MM.1S (cell line): ENCODE data around the gene PCDH1.

Source experiments
- EZH2phosphoT487 ChIP-seq: fragments of 300-600 bp; sonication (generic); IDR thresholded peaks from 2 replicates; pipeline ENCODE4 v1.6.1; 2018; ENCODE audit warnings: antibody characterized with exemption, low read length
- TF ChIP-seq, protein P1 (sequence below): fragments of 300-600 bp; sonication (generic); IDR thresholded peaks from 2 replicates; pipeline ENCODE4 v1.5.1; 2016; ENCODE audit warnings: antibody characterized with exemption, low read length, mixed read lengths

DNA sequence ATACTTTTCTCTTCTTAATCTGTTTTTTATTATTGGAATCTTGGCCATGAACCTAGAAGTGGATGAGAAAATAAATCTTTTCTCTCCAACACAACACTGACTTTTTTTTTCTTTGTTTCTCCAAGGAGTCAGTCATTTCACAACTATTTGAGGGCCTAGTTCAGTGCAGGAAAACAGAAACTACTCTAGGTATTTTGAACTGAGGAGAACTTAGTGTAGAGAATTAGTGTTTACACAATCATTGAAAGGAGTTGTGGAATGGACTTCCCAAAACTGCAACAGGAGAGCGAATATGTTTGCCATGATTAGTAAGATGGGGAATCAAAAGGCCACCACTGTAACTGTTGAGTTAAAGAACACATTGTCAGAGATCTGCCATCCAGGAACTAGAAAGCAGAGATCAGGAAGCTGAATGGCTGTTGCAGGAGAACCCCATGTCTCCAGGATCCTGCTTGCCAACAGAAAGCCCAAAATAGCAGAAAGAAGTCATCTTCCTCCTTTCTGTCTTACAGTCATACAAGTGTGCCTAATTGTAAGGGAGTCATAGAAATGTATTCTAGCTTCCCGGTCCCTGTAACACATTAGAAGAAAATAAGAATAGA is 20.3 kb upstream of the PCDH1 start:
- TF ChIP-seq, protein P1, sequence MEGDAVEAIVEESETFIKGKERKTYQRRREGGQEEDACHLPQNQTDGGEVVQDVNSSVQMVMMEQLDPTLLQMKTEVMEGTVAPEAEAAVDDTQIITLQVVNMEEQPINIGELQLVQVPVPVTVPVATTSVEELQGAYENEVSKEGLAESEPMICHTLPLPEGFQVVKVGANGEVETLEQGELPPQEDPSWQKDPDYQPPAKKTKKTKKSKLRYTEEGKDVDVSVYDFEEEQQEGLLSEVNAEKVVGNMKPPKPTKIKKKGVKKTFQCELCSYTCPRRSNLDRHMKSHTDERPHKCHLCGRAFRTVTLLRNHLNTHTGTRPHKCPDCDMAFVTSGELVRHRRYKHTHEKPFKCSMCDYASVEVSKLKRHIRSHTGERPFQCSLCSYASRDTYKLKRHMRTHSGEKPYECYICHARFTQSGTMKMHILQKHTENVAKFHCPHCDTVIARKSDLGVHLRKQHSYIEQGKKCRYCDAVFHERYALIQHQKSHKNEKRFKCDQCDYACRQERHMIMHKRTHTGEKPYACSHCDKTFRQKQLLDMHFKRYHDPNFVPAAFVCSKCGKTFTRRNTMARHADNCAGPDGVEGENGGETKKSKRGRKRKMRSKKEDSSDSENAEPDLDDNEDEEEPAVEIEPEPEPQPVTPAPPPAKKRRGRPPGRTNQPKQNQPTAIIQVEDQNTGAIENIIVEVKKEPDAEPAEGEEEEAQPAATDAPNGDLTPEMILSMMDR: no peak
- no peak for TF ChIP-seq EZH2phosphoT487
